NCI-H2227 treated with DMSO at 0.1 percent for 48 hours (cell line): Measurements from ENCODE around the gene ADGRA3.

Experiments
- DNase-seq: peaks from one replicate; lab custom pipeline; 2025; lab: John Stamatoyannopoulos, UW

ADGRA3 gene

GRCh38 chr4:22369901-22370562 lies 145.8 kb downstream of the ADGRA3 start:
- no peak for DNase-seq

- DNase-seq = no peak
These were observed 152.1 kb downstream of the ADGRA3 start for GRCh38 chr4:22363787-22364186.

GRCh38 chr4:22363036-22363435 lies 152.8 kb downstream of the ADGRA3 start:
- no peak for DNase-seq

GRCh38 chr4:22356987-22357596 lies 158.8 kb downstream of the ADGRA3 start:
- no peak for DNase-seq

GRCh38 chr4:22348410-22348809 lies 167.5 kb downstream of the ADGRA3 start:
- no peak for DNase-seq

GRCh38 chr4:22345678-22346077 lies 170.2 kb downstream of the ADGRA3 start:
- no peak for DNase-seq

- DNase-seq = no peak
These were observed 170.8 kb downstream of the ADGRA3 start for GRCh38 chr4:22345055-22345454.

GRCh38 chr4:22343606-22344005 lies 172.3 kb downstream of the ADGRA3 start:
- no peak for DNase-seq

GRCh38 chr4:22339491-22339890 lies 176.4 kb downstream of the ADGRA3 start:
- DNase-seq = no peak

- DNase-seq = no peak
These were observed 177.1 kb downstream of the ADGRA3 start for GRCh38 chr4:22338796-22339195.
